Measurements from ENCODE around the gene YY1.

- TF ChIP-seq POLR2A (IDR thresholded peaks at IDR 0.05; ENCODE audit: low read length), result no peak
- no peak for TF ChIP-seq GATA1 (IDR thresholded peaks at IDR 0.05; ENCODE audit: low read depth, low read length)
Measured at GRCh38 chr14:100250732-100251465, 12.0 kb downstream of the YY1 start.
